ENCODE data around the gene UBE2G2. TPM values are rescaled to one million over a fixed set of nuclear protein-coding genes. Genes with fewer than 3 reads are reported as not detected.

Gene UBE2G2
- polyA plus RNA-seq, 1 donor from 2014 or later: 127 TPM

GRCh38 chr21:44778499-44778911 is 23.1 kb downstream of the UBE2G2 start:
- H2AFZ ChIP-seq (ENCODE audit: low read depth, low read length): no peak overlapping the region
- no peaks in the 10 kb centered on the region for H3K36me3 ChIP-seq (ENCODE audit: insufficient read depth, low read length)
- no peak overlapping the region for H3K4me3 ChIP-seq (ENCODE audit: low read length)
- H3K9me3 ChIP-seq (ENCODE audit: low read length): no peaks in the 10 kb centered on the region
- H3K9me2 ChIP-seq (ENCODE audit: insufficient read depth, low read length): no peaks in the 10 kb centered on the region
- no peak overlapping the region for H3K9ac ChIP-seq (ENCODE audit: low read length)
- H3K27ac ChIP-seq (ENCODE audit: low read length): no peak overlapping the region
- H3K4me2 ChIP-seq (ENCODE audit: low read length): no peak overlapping the region
- no peaks in the 10 kb centered on the region for H3K27me3 ChIP-seq (ENCODE audit: insufficient read depth, low read depth, low read length)
- H3F3A ChIP-seq (ENCODE audit: insufficient read depth, low read length, poor library complexity, severe bottlenecking): no peaks in the 10 kb centered on the region
- no peak for TF ChIP-seq RAD21 (conservative IDR thresholded peaks at IDR 0.05)
- TF ChIP-seq EP300 (conservative IDR thresholded peaks at IDR 0.05; ENCODE audit: poor library complexity, severe bottlenecking): no peak
- no peak for TF ChIP-seq SMC3 (conservative IDR thresholded peaks at IDR 0.05; ENCODE audit: poor library complexity)
- no peak for TF ChIP-seq MXI1 (conservative IDR thresholded peaks at IDR 0.05; ENCODE audit: poor library complexity, severe bottlenecking)
- no peak for TF ChIP-seq REST (IDR thresholded peaks at IDR 0.05; ENCODE audit: borderline replicate concordance)
- no peak for TF ChIP-seq EZH2 (IDR thresholded peaks at IDR 0.05; ENCODE audit: borderline replicate concordance, insufficient read depth, low read length, poor library complexity, severe bottlenecking)
- TF ChIP-seq TAF1 (IDR thresholded peaks at IDR 0.05; ENCODE audit: low read depth): no peak
- TF ChIP-seq, protein P1, sequence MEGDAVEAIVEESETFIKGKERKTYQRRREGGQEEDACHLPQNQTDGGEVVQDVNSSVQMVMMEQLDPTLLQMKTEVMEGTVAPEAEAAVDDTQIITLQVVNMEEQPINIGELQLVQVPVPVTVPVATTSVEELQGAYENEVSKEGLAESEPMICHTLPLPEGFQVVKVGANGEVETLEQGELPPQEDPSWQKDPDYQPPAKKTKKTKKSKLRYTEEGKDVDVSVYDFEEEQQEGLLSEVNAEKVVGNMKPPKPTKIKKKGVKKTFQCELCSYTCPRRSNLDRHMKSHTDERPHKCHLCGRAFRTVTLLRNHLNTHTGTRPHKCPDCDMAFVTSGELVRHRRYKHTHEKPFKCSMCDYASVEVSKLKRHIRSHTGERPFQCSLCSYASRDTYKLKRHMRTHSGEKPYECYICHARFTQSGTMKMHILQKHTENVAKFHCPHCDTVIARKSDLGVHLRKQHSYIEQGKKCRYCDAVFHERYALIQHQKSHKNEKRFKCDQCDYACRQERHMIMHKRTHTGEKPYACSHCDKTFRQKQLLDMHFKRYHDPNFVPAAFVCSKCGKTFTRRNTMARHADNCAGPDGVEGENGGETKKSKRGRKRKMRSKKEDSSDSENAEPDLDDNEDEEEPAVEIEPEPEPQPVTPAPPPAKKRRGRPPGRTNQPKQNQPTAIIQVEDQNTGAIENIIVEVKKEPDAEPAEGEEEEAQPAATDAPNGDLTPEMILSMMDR (IDR thresholded peaks at IDR 0.05; ENCODE audit: poor library complexity, severe bottlenecking): no peak
- no peak for TF ChIP-seq POLR2AphosphoS5 (IDR thresholded peaks at IDR 0.05)
- H3K79me2 ChIP-seq (replicated peaks; ENCODE audit: insufficient read depth, low read length): no peaks in the 10 kb centered on the region
- H4K20me1 ChIP-seq (ENCODE audit: insufficient read depth): no peaks in the 10 kb centered on the region

- Histone ChIP-seq H3K9me2 (ENCODE audit: insufficient read depth, low read length) (no peaks in the 10 kb centered on the region), H3K4me2 (ENCODE audit: low read length) (no peak overlapping the region), H3K4me3 (ENCODE audit: low read length) (no peak overlapping the region), H4K20me1 (ENCODE audit: insufficient read depth) (no peaks in the 10 kb centered on the region), H3K9ac (ENCODE audit: low read length) (no peak overlapping the region), H3K27ac (ENCODE audit: low read length) (no peak overlapping the region), H2AFZ (ENCODE audit: low read depth, low read length) (no peak overlapping the region), H3K79me2 (replicated peaks; ENCODE audit: insufficient read depth, low read length) (no peaks in the 10 kb centered on the region), H3K36me3 (ENCODE audit: insufficient read depth, low read length) (no peaks in the 10 kb centered on the region), H3K27me3 (ENCODE audit: insufficient read depth, low read depth, low read length) (no peaks in the 10 kb centered on the region), H3F3A (ENCODE audit: insufficient read depth, low read length, poor library complexity, severe bottlenecking) (no peaks in the 10 kb centered on the region), H3K9me3 (ENCODE audit: low read length) (no peaks in the 10 kb centered on the region)
- no peak for TF ChIP-seq REST (IDR thresholded peaks at IDR 0.05; ENCODE audit: borderline replicate concordance)
- TF ChIP-seq RAD21 (conservative IDR thresholded peaks at IDR 0.05): no peak
- TF ChIP-seq POLR2AphosphoS5 (IDR thresholded peaks at IDR 0.05): no peak
- no peak for TF ChIP-seq SMC3 (conservative IDR thresholded peaks at IDR 0.05; ENCODE audit: poor library complexity)
- TF ChIP-seq EP300 (conservative IDR thresholded peaks at IDR 0.05; ENCODE audit: poor library complexity, severe bottlenecking): no peak
- TF ChIP-seq, protein P1 (IDR thresholded peaks at IDR 0.05; ENCODE audit: poor library complexity, severe bottlenecking): no peak
- no peak for TF ChIP-seq TAF1 (IDR thresholded peaks at IDR 0.05; ENCODE audit: low read depth)
- no peak for TF ChIP-seq EZH2 (IDR thresholded peaks at IDR 0.05; ENCODE audit: borderline replicate concordance, insufficient read depth, low read length, poor library complexity, severe bottlenecking)
Observed at GRCh38 chr21:44778094-44778493, 23.5 kb downstream of the UBE2G2 start.

All from neural cell (in vitro differentiated cells).